Activated B cell treated with CpG ODN at 0.5 μM for 24 hours (primary cell): ENCODE data around the gene COPS9. TPM values are rescaled to one million over a fixed set of nuclear protein-coding genes. Genes with fewer than 3 reads are reported as not detected.

Experiments used
- ATAC-seq: fragments of 200-7000 bp; cut with Tn5 transposase; one replicate; pipeline ENCODE4 v1.10.0; 2021; ENCODE audit warnings: low read depth, mild to moderate bottlenecking, moderate library complexity
- CTCF ChIA-PET: fragments of 350-600 bp; sonication (Branson Sonifier 250); formaldehyde crosslinking; loops from one replicate; lab custom pipeline; 2021; ENCODE audit warnings: antibody characterized with exemption; lab: Charles Lee
- POLR2A ChIA-PET: fragments of 350-600 bp; sonication (Branson Sonifier 250); formaldehyde crosslinking; loops from one replicate; lab custom pipeline; 2021; ENCODE audit warnings: antibody characterized with exemption; lab: Charles Lee
- DNase-seq: peaks from one replicate; pipeline ENCODE4 v3.0.0; 2022
- H3K27ac Mint-ChIP-seq: one replicate; pipeline ENCODE4 v1.8.0; 2020; ENCODE audit warnings: mixed read lengths
- H3K27me3 Mint-ChIP-seq: one replicate; pipeline ENCODE4 v1.8.0; 2021; ENCODE audit warnings: mixed read lengths
- H3K36me3 Mint-ChIP-seq: one replicate; pipeline ENCODE4 v1.8.0; 2021; ENCODE audit warnings: low read depth, mixed read lengths
- H3K4me1 Mint-ChIP-seq: one replicate; pipeline ENCODE4 v1.8.0; 2021; ENCODE audit warnings: mixed read lengths
- H3K4me3 Mint-ChIP-seq: one replicate; pipeline ENCODE4 v1.8.0; 2020; ENCODE audit warnings: mild to moderate bottlenecking, mixed read lengths
- H3K9me3 Mint-ChIP-seq: one replicate; pipeline ENCODE4 v1.8.0; 2020; ENCODE audit warnings: mixed read lengths
- intact Hi-C: fragments of 100-400 bp; cut with micrococcal nuclease; formaldehyde crosslinking; loops from one replicate; pipeline ENCODE4 v1.15.1; 2024
- total RNA-seq: library from RNA; stranded (reverse); gene quantifications from 2 replicates; pipeline ENCODE4 v1.2.3, GENCODE V29; 2022
- TF ChIP-seq, protein P1 (sequence below): fragments of 200-600 bp; IDR thresholded peaks from one replicate; pipeline ENCODE4 v1.8.0; 2022; ENCODE audit warnings: antibody characterized with exemption, mild to moderate bottlenecking

Gene COPS9
- total RNA-seq, 1 donor from 2014 or later = 78.6 TPM

DNA sequence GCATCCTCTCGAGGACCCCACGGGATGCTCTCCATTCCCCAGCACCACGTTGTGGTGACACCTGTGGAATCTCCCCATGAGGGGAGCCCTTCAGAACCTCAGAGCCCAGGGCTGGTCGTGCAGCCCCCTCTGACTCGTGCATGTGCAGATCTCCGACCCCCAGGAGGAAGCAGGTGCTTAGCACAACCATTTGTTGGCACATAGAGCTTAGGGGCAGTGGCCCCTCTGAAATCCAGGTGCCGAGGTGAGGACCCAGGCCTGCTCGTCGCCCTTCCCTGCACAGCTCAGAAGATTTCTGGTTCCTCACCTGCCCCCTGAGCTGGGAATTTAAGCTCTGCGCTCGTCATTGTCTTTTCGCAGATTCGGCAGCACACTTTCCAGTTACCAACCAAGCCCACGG lies 5.6 kb upstream of the COPS9 start:
- ChIA-PET POLR2A (interaction anchor here (0.7 kb wide), 1 partner anchor 1761 kb away, joined by 3 read pairs; no protein-coding TSS in a partner anchor), CTCF (interaction anchor here (0.5 to 8.1 kb wide), 4 partner anchors 9 to 449 kb away, joined by 3 to 106 read pairs (median 4); no protein-coding TSS in a partner anchor)
- Mint-ChIP-seq H3K36me3 (no peaks in the 10 kb centered on the region), H3K4me3 (no peak overlapping the region), H3K9me3 (no peaks in the 10 kb centered on the region), H3K27me3 (peaks cover 18% of the 10 kb centered on the region), H3K27ac (no peak overlapping the region), H3K4me1 (peaks cover 7% of the 10 kb centered on the region)
- DNase-seq (no peak), ATAC-seq (no peak)
- TF ChIP-seq, protein P1, sequence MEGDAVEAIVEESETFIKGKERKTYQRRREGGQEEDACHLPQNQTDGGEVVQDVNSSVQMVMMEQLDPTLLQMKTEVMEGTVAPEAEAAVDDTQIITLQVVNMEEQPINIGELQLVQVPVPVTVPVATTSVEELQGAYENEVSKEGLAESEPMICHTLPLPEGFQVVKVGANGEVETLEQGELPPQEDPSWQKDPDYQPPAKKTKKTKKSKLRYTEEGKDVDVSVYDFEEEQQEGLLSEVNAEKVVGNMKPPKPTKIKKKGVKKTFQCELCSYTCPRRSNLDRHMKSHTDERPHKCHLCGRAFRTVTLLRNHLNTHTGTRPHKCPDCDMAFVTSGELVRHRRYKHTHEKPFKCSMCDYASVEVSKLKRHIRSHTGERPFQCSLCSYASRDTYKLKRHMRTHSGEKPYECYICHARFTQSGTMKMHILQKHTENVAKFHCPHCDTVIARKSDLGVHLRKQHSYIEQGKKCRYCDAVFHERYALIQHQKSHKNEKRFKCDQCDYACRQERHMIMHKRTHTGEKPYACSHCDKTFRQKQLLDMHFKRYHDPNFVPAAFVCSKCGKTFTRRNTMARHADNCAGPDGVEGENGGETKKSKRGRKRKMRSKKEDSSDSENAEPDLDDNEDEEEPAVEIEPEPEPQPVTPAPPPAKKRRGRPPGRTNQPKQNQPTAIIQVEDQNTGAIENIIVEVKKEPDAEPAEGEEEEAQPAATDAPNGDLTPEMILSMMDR = no peak
- intact Hi-C loops = loop anchor here (2.0 to 10.0 kb wide), 3 partner anchors 1007 to 1771 kb away; no protein-coding TSS in a partner anchor

DNA sequence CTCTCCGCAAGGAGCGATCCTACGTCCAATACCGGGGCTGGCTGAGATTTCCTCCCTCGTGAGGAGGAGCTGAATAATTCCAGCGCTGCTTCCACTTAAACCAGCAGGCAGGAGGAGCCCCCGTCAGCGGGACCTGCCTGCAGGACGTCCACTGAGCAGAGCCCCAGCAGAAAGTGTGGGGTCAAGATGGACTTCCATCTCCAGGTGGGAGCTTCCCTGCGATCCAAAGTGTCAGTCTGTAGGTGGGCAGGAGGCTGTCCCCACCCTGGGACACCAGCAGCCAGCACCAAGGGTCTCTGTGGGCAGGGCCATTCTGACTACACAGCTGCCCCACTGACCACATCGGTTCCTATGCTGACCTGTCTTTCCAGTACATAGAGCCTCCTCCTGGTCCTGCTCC lies 4.8 kb upstream of the COPS9 start:
- intact Hi-C loops = loop anchor here (5.0 to 10.0 kb wide), 2 partner anchors 1006 to 1354 kb away; no protein-coding TSS in a partner anchor

DNA sequence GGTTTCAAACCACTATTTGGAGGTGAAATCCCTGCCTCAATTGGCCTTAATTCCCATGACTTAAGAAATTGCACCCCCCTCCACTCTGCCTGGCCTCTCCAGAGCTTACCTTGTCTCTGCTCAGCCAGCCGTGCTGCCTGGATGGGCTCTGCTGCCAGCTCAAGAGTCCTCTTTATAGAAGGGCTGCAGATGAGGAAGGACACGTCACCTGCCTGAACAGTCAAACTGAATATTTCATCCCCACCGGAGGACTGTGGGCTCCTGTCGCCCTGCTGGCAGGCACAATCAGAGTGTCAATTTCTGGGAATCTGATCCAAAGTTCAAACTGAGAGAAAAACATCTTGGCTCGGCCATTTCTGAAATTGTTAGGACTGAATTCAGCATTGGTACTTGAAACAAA lies 4.4 kb upstream of the COPS9 start, which contains the start of gene OTOS:
Gene OTOS (minus strand): TSS at position 148 of the 400 bp plus-strand sequence. CDS start 332 bp downstream, outside the sequence.
- CTCF ChIA-PET = interaction anchor here (8.1 kb wide), 1 partner anchor 81 kb away, joined by 106 read pairs; no protein-coding TSS in a partner anchor
- H3K4me1 Mint-ChIP-seq = peaks cover 9% of the 10 kb centered on the region
- peaks cover 18% of the 10 kb centered on the region for H3K27me3 Mint-ChIP-seq
- H3K27ac Mint-ChIP-seq = no peak within 1 kb of the TSS
- H3K4me3 Mint-ChIP-seq = no peak within 1 kb of the TSS
- peaks cover 3% of the 10 kb centered on the region for H3K36me3 Mint-ChIP-seq
- H3K9me3 Mint-ChIP-seq = no peaks in the 10 kb centered on the region
- intact Hi-C loops = loop anchor here (5.0 to 10.0 kb wide), 2 partner anchors 1006 to 1353 kb away; no protein-coding TSS in a partner anchor
- DNase-seq = no peak
- ATAC-seq = no peak
- TF ChIP-seq, protein P1 = no peak
- POLR2A ChIA-PET = interaction anchor here (0.6 kb wide), 1 partner anchor 115 kb away, joined by 10 read pairs; no protein-coding TSS in a partner anchor

More for the DNA sequence above, 4.8 kb upstream of the COPS9 start:
- Mint-ChIP-seq H3K4me1 (peaks cover 7% of the 10 kb centered on the region), H3K27ac (no peak overlapping the region), H3K4me3 (no peak overlapping the region), H3K27me3 (peaks cover 18% of the 10 kb centered on the region), H3K36me3 (peaks cover 1% of the 10 kb centered on the region), H3K9me3 (no peaks in the 10 kb centered on the region)
- TF ChIP-seq, protein P1 = no peak
- POLR2A ChIA-PET = interaction anchor here (0.6 kb wide), 1 partner anchor 115 kb away, joined by 10 read pairs; no protein-coding TSS in a partner anchor
- DNase-seq (no peak), ATAC-seq (no peak)
- CTCF ChIA-PET = interaction anchor here (8.1 kb wide), 1 partner anchor 81 kb away, joined by 106 read pairs; no protein-coding TSS in a partner anchor

DNA sequence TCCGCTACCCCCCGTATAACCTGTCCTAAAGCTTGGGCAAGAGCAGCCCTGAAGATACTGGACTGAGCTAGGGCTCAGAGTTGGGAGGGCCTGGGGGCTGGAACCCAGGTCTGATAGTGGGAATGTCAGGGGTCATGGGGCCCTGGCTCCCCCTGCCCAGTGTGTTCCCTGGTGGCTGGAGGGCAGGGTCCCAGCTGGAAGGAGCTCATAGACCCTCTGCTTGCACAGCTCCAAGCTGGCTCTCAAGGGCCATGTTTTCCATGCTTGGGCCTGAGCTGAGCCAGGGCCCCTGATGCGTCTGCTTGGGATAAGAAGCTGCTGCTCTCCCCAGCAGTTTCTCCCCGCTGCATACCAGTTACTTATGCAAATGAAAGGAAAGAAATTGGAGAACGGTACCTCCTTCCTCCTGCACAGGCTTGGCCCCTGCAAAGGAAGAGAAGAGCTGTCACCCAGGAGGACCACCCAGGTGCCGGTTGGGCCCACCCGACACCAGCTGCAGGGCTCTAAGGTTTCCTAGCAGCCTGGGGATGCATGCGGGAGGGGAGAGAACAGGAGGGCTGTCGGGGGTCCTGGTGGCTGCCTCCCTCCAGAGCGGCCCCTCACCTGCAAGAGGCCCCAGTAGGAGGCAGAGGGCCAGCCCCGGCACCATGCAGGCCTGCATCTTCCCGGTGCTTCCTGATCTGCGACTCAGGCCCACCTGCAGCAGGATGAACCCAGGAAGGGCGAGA lies 3.7 kb upstream of the COPS9 start:
- Mint-ChIP-seq H3K4me1 (peaks cover 16% of the 10 kb centered on the region), H3K27ac (no peak overlapping the region), H3K36me3 (peaks cover 6% of the 10 kb centered on the region), H3K4me3 (no peak overlapping the region), H3K9me3 (no peaks in the 10 kb centered on the region), H3K27me3 (peaks cover 18% of the 10 kb centered on the region)
- ATAC-seq (no peak), DNase-seq (no peak)
- intact Hi-C loops = loop anchor here (5.0 to 10.0 kb wide), 6 partner anchors 205 to 1745 kb away; partner anchors contain the start of genes HDAC4 and STK25
- POLR2A ChIA-PET = no interaction called here
- TF ChIP-seq, protein P1 = no peak
- CTCF ChIA-PET = interaction anchor here (8.1 kb wide), 1 partner anchor 80 kb away, joined by 106 read pairs; no protein-coding TSS in a partner anchor
